ENCODE data around the gene GTF3C5. TPM values are rescaled to one million over a fixed set of nuclear protein-coding genes. Genes with fewer than 3 reads are reported as not detected.

The GTF3C5 gene
- total RNA-seq, 2 experiments from 2014 or later, result 91.6 to 97.0 TPM

DNA sequence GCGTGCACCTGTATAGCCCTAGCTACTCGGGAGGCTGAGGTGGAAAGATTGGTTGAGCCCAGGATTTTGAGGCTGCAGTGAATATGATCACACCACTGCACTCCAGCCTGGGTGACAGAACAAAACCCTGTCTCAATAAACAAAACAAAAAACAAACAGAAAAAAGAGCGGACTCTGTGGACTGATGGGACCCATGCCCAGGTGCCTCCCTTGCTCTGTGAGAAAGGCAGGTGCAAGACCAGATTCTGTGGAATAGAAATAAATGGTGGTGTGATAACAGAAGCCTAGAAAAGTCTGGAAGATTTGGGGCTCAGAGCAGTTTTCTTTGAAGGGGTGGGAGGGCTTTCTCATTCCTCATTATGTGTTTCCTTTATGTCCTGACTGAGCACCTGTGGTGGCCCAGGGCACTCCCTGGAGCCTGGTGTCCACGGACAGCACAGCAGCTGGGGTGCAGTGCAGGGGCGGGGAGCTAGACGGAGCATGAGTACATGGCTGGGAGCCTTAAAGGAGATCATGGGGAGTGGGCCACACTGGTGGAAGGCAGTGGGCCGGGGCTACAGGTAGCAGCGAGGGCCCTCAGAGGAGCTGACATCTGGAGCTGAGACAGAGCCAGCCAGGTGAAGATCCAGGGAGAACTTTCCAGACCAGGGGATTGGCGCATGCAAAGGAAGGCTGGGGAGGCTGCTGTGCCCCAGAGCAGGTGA, 15.6 kb downstream of the GTF3C5 start:
- no peaks in the 10 kb centered on the region for H3K9me2 ChIP-seq (ENCODE audit: insufficient read depth, low read length)
- H3K4me2 ChIP-seq (ENCODE audit: low read length), result no peak overlapping the region
- H3K4me3 ChIP-seq (ENCODE audit: low read depth, low read length, poor library complexity, severe bottlenecking), result no peak overlapping the region
- DNase-seq (ENCODE audit: low spot score), result no peak
- intact Hi-C loops (cut with micrococcal nuclease; ENCODE audit: unreplicated experiment), result no loop called here
- CTCF ChIA-PET (ENCODE audit: unreplicated experiment), result no interaction called here
- H2AFZ ChIP-seq (ENCODE audit: low read length), result no peak overlapping the region
- no peaks in the 10 kb centered on the region; the same call in 1 of the 2 replicates for H4K20me1 ChIP-seq (ENCODE audit: insufficient read depth, low read length)
- BruUV-seq (replicated peaks), result no TSS peak
- no peaks in the 10 kb centered on the region for H3K4me1 ChIP-seq (ENCODE audit: insufficient read depth, low read length, poor library complexity, severe bottlenecking)
- H3K79me2 ChIP-seq (ENCODE audit: insufficient read depth, low read depth, low read length), result no peaks in the 10 kb centered on the region
- no peaks in the 10 kb centered on the region for H3K9me3 ChIP-seq (ENCODE audit: low read length)
- no peak for TF ChIP-seq EZH2phosphoT487 (IDR thresholded peaks at IDR 0.05; ENCODE audit: borderline replicate concordance, low read depth, low read length)
- TF ChIP-seq, protein P1, sequence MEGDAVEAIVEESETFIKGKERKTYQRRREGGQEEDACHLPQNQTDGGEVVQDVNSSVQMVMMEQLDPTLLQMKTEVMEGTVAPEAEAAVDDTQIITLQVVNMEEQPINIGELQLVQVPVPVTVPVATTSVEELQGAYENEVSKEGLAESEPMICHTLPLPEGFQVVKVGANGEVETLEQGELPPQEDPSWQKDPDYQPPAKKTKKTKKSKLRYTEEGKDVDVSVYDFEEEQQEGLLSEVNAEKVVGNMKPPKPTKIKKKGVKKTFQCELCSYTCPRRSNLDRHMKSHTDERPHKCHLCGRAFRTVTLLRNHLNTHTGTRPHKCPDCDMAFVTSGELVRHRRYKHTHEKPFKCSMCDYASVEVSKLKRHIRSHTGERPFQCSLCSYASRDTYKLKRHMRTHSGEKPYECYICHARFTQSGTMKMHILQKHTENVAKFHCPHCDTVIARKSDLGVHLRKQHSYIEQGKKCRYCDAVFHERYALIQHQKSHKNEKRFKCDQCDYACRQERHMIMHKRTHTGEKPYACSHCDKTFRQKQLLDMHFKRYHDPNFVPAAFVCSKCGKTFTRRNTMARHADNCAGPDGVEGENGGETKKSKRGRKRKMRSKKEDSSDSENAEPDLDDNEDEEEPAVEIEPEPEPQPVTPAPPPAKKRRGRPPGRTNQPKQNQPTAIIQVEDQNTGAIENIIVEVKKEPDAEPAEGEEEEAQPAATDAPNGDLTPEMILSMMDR (conservative IDR thresholded peaks at IDR 0.05; ENCODE audit: low read length), result no peak
- peaks cover 90% of the 10 kb centered on the region for H3K36me3 ChIP-seq (ENCODE audit: insufficient read depth, low read length)
- POLR2A ChIA-PET, result no interaction called here
- no peak overlapping the region for H3K27ac ChIP-seq (ENCODE audit: low read depth, low read length, poor library complexity, severe bottlenecking)

DNA sequence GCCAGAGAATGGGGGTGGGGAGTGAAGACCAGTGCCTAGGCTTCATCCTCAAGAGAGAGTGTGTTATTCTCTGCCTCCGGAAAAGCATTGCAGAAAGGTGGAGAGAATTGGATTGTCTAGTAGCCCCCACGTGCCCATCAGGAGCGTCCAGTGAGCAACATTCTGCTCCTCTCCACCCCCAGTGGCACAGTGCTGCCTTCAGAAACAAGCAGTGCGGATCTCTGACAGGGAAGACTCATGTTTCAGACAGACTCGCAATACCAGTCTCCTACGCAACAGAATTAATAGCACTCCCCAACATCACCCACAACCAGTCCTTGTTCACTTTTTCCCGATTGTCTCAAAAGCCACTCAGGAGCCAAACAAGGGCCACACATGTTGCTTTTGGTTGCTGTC, 16.1 kb downstream of the GTF3C5 start:
- no TSS peak for BruUV-seq (replicated peaks)
- Histone ChIP-seq H3K9me3 (ENCODE audit: low read length) (no peaks in the 10 kb centered on the region), H3K4me1 (ENCODE audit: insufficient read depth, low read length, poor library complexity, severe bottlenecking) (no peaks in the 10 kb centered on the region), H3K36me3 (ENCODE audit: insufficient read depth, low read length) (peaks cover 90% of the 10 kb centered on the region), H4K20me1 (ENCODE audit: insufficient read depth, low read length) (no peaks in the 10 kb centered on the region; the same call in 1 of the 2 replicates), H3K9me2 (ENCODE audit: insufficient read depth, low read length) (no peaks in the 10 kb centered on the region), H3K79me2 (ENCODE audit: insufficient read depth, low read depth, low read length) (no peaks in the 10 kb centered on the region), H3K4me3 (ENCODE audit: low read depth, low read length, poor library complexity, severe bottlenecking) (no peak overlapping the region), H3K27ac (ENCODE audit: low read depth, low read length, poor library complexity, severe bottlenecking) (no peak overlapping the region), H3K4me2 (ENCODE audit: low read length) (no peak overlapping the region), H2AFZ (ENCODE audit: low read length) (no peak overlapping the region)
- TF ChIP-seq EZH2phosphoT487 (IDR thresholded peaks at IDR 0.05; ENCODE audit: borderline replicate concordance, low read depth, low read length), result no peak
- TF ChIP-seq, protein P1 (conservative IDR thresholded peaks at IDR 0.05; ENCODE audit: low read length), result no peak
- intact Hi-C loops (cut with micrococcal nuclease; ENCODE audit: unreplicated experiment), result no loop called here
- DNase-seq (ENCODE audit: low spot score), result no peak
- CTCF ChIA-PET (ENCODE audit: unreplicated experiment), result no interaction called here
- POLR2A ChIA-PET, result no interaction called here

DNA sequence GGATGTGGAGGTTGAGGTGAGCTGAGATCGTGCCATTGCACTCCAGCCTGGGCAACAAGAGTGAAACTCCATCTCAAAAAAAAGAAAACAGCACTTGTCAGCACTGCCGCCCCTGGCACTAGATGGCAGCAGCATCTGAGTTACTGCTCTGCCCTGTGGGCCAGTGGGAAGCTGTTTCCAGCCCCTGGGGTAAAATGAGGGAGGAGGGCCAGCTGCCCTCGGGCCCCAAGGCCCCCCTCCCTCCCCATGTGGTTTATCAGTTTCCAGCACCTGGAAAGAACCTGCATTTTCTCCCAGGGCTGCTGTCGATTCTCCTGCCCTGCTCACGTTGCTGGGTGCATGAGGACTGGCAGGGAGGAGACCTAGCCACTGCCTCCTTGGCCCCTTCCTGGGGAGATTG, 17.8 kb downstream of the GTF3C5 start:
- Histone ChIP-seq H3K36me3 (ENCODE audit: insufficient read depth, low read length) (peaks cover 87% of the 10 kb centered on the region), H2AFZ (ENCODE audit: low read length) (no peak overlapping the region), H3K9me3 (ENCODE audit: low read length) (no peaks in the 10 kb centered on the region), H3K9me2 (ENCODE audit: insufficient read depth, low read length) (no peaks in the 10 kb centered on the region), H4K20me1 (ENCODE audit: insufficient read depth, low read length) (no peaks in the 10 kb centered on the region), H3K79me2 (ENCODE audit: insufficient read depth, low read depth, low read length) (no peaks in the 10 kb centered on the region), H3K4me3 (ENCODE audit: low read depth, low read length, poor library complexity, severe bottlenecking) (no peak overlapping the region), H3K27ac (ENCODE audit: low read depth, low read length, poor library complexity, severe bottlenecking) (no peak overlapping the region), H3K4me1 (ENCODE audit: insufficient read depth, low read length, poor library complexity, severe bottlenecking) (no peaks in the 10 kb centered on the region), H3K4me2 (ENCODE audit: low read length) (no peak overlapping the region)
- peak; percentile 42 for DNase-seq (ENCODE audit: low spot score)
- TF ChIP-seq, protein P1 (conservative IDR thresholded peaks at IDR 0.05; ENCODE audit: low read length), result peak; percentile 67
- no peak for TF ChIP-seq EZH2phosphoT487 (IDR thresholded peaks at IDR 0.05; ENCODE audit: borderline replicate concordance, low read depth, low read length)
- no TSS peak for BruUV-seq (replicated peaks)
- ChIA-PET CTCF (ENCODE audit: unreplicated experiment) (no interaction called here), POLR2A (no interaction called here)
- intact Hi-C loops (cut with micrococcal nuclease; ENCODE audit: unreplicated experiment), result no loop called here

Measured in OCI-LY7 (cell line).